Activated B cell treated with CpG ODN at 0.5 μM for 24 hours (primary cell): Measurements from ENCODE around the gene MXD3. TPM values are rescaled to one million over a fixed set of nuclear protein-coding genes. Genes with fewer than 3 reads are reported as not detected.
A peak's percentile ranks its signal among the peaks of the same experiment; 100 is the strongest.

Experiments
- ATAC-seq: fragments of 200-7000 bp; cut with Tn5 transposase; one replicate; pipeline ENCODE4 v1.10.0; 2021; ENCODE audit warnings: low read depth, mild to moderate bottlenecking, moderate library complexity
- CTCF ChIA-PET: fragments of 350-600 bp; sonication (Branson Sonifier 250); formaldehyde crosslinking; loops from one replicate; lab custom pipeline; 2021; ENCODE audit warnings: antibody characterized with exemption; lab: Charles Lee
- POLR2A ChIA-PET: fragments of 350-600 bp; sonication (Branson Sonifier 250); formaldehyde crosslinking; loops from one replicate; lab custom pipeline; 2021; ENCODE audit warnings: antibody characterized with exemption; lab: Charles Lee
- DNase-seq: peaks from one replicate; pipeline ENCODE4 v3.0.0; 2022
- H3K27ac Mint-ChIP-seq: one replicate; pipeline ENCODE4 v1.8.0; 2020; ENCODE audit warnings: mixed read lengths
- H3K27me3 Mint-ChIP-seq: one replicate; pipeline ENCODE4 v1.8.0; 2021; ENCODE audit warnings: mixed read lengths
- H3K36me3 Mint-ChIP-seq: one replicate; pipeline ENCODE4 v1.8.0; 2021; ENCODE audit warnings: low read depth, mixed read lengths
- H3K4me1 Mint-ChIP-seq: one replicate; pipeline ENCODE4 v1.8.0; 2021; ENCODE audit warnings: mixed read lengths
- H3K4me3 Mint-ChIP-seq: one replicate; pipeline ENCODE4 v1.8.0; 2020; ENCODE audit warnings: mild to moderate bottlenecking, mixed read lengths
- H3K9me3 Mint-ChIP-seq: one replicate; pipeline ENCODE4 v1.8.0; 2020; ENCODE audit warnings: mixed read lengths
- CTCF ChIP-seq: fragments of 200-600 bp; IDR thresholded peaks from one replicate; pipeline ENCODE4 v1.8.0; 2022; ENCODE audit warnings: antibody characterized with exemption, mild to moderate bottlenecking
- intact Hi-C: fragments of 100-400 bp; cut with micrococcal nuclease; formaldehyde crosslinking; loops from one replicate; pipeline ENCODE4 v1.15.1; 2024
- total RNA-seq: library from RNA; stranded (reverse); gene quantifications from 2 replicates; pipeline ENCODE4 v1.2.3, GENCODE V29; 2022

The MXD3 gene
- total RNA-seq, 1 donor from 2014 or later = 9.1 TPM

GRCh38 chr5:177328545-177329231 is 17.0 kb upstream of the MXD3 start:
- ATAC-seq (no peak), DNase-seq (no peak)
- H3K9me3 Mint-ChIP-seq = no peaks in the 10 kb centered on the region
- H3K4me3 Mint-ChIP-seq = no peak overlapping the region
- no peaks in the 10 kb centered on the region for H3K27me3 Mint-ChIP-seq
- ChIA-PET POLR2A (no interaction called here), CTCF (interaction anchor here (0.6 to 1.1 kb wide), 2 partner anchors 128 to 363 kb away, joined by 3 read pairs; no protein-coding TSS in a partner anchor)
- H3K4me1 Mint-ChIP-seq = peaks cover 28% of the 10 kb centered on the region
- no peak for TF ChIP-seq CTCF
- intact Hi-C loops = no loop called here
- H3K27ac Mint-ChIP-seq = no peak overlapping the region
- H3K36me3 Mint-ChIP-seq = peaks cover 55% of the 10 kb centered on the region

GRCh38 chr5:177327539-177328522 is 16.1 kb upstream of the MXD3 start:
- intact Hi-C loops = no loop called here
- DNase-seq = no peak
- peaks cover 48% of the 10 kb centered on the region for H3K36me3 Mint-ChIP-seq
- peak overlapping the region; percentile 46 for H3K27ac Mint-ChIP-seq
- H3K4me3 Mint-ChIP-seq = no peak overlapping the region
- ATAC-seq = peak; percentile 14
- H3K9me3 Mint-ChIP-seq = no peaks in the 10 kb centered on the region
- TF ChIP-seq CTCF = no peak
- H3K4me1 Mint-ChIP-seq = peaks cover 27% of the 10 kb centered on the region
- ChIA-PET POLR2A (no interaction called here), CTCF (interaction anchor here (0.6 to 1.8 kb wide), 3 partner anchors 19 to 362 kb away, joined by 3 to 6 read pairs (median 3); no protein-coding TSS in a partner anchor)
- H3K27me3 Mint-ChIP-seq = no peaks in the 10 kb centered on the region

GRCh38 chr5:177325868-177326381 is 14.2 kb upstream of the MXD3 start:
- ChIA-PET POLR2A (no interaction called here), CTCF (interaction anchor here (1.8 kb wide), 1 partner anchor 17 kb away, joined by 6 read pairs; no protein-coding TSS in a partner anchor)
- intact Hi-C loops = no loop called here

GRCh38 chr5:177320879-177321278 is 9.2 kb upstream of the MXD3 start:
- ChIA-PET CTCF (no interaction called here), POLR2A (interaction anchor here (0.6 kb wide), 1 partner anchor 70 kb away, joined by 5 read pairs; no protein-coding TSS in a partner anchor)
- H3K27me3 Mint-ChIP-seq = no peaks in the 10 kb centered on the region
- no peaks in the 10 kb centered on the region for H3K9me3 Mint-ChIP-seq
- DNase-seq (no peak), ATAC-seq (peak; percentile 25)
- TF ChIP-seq CTCF = no peak
- intact Hi-C loops = no loop called here
- no peak overlapping the region for H3K4me3 Mint-ChIP-seq
- peaks cover 15% of the 10 kb centered on the region for H3K36me3 Mint-ChIP-seq
- H3K4me1 Mint-ChIP-seq = peaks cover 13% of the 10 kb centered on the region
- H3K27ac Mint-ChIP-seq = no peak overlapping the region

More at GRCh38 chr5:177325868-177326381, 14.2 kb upstream of the MXD3 start:
- peaks cover 36% of the 10 kb centered on the region for H3K36me3 Mint-ChIP-seq
- ATAC-seq (no peak), DNase-seq (no peak)
- H3K9me3 Mint-ChIP-seq = no peaks in the 10 kb centered on the region
- H3K4me1 Mint-ChIP-seq = peaks cover 18% of the 10 kb centered on the region
- no peak overlapping the region for H3K4me3 Mint-ChIP-seq
- no peak overlapping the region for H3K27ac Mint-ChIP-seq
- no peak for TF ChIP-seq CTCF
- no peaks in the 10 kb centered on the region for H3K27me3 Mint-ChIP-seq
